ENCODE measurements around the gene OR8H2. TPM values are rescaled to one million over a fixed set of nuclear protein-coding genes. Genes with fewer than 3 reads are reported as not detected.
"Not testable (repeated sequence)": the region's sequence is repeated elsewhere in the genome, so short reads cannot be mapped to it uniquely, and the experiment has no call there.

The OR8H2 gene
- total and polyA plus RNA-seq, 2 experiments from 2014 or later, result not detected

- peak overlapping the region; percentile 78; the same call in 1 of the 2 replicates for H3K27ac ChIP-seq (ENCODE audit: low read depth)
- not testable (repeated sequence) for H2AFZ ChIP-seq; H3K27me3 ChIP-seq (ENCODE audit: insufficient read depth); H3K27ac Mint-ChIP-seq; H3K9me2 ChIP-seq (ENCODE audit: insufficient read depth); H4K20me1 ChIP-seq (replicated peaks; ENCODE audit: insufficient read depth); H3K4me3 Mint-ChIP-seq; H3K36me3 ChIP-seq (ENCODE audit: insufficient read depth); H3F3A ChIP-seq (replicated peaks; ENCODE audit: low read depth); H3K79me2 ChIP-seq (replicated peaks; ENCODE audit: insufficient read depth); H3K27me3 Mint-ChIP-seq (ENCODE audit: insufficient read depth, low read depth, poor library complexity)
- ATAC-seq (peak; percentile 29; the same call in 2 of the 3 replicates), DNase-seq (ENCODE audit: low spot score) (peak; percentile 42)
- H3K4me1 ChIP-seq (ENCODE audit: insufficient read depth), result peaks cover 36% of the 10 kb centered on the region
- Mint-ChIP-seq H3K36me3 (ENCODE audit: low read depth) (peaks cover 14% of the 10 kb centered on the region), H3K9me3 (peaks cover 15% of the 10 kb centered on the region), H3K4me1 (peaks cover 40% of the 10 kb centered on the region; the same call in 2 of the 3 replicates)
- peak overlapping the region; percentile 67 for H3K4me2 ChIP-seq
- peak overlapping the region; percentile 19; the same call in 1 of the 2 replicates for H3K4me3 ChIP-seq
Measured at GRCh38 chr11:56056366-56056765, 47.1 kb upstream of the OR8H2 start.

GRCh38 chr11:56057661-56058237 lies 45.7 kb upstream of the OR8H2 start:
- not testable (repeated sequence) for H3K27me3 ChIP-seq (ENCODE audit: insufficient read depth); H2AFZ ChIP-seq; ATAC-seq; H3K27me3 Mint-ChIP-seq (ENCODE audit: insufficient read depth, low read depth, poor library complexity); H3F3A ChIP-seq (replicated peaks; ENCODE audit: low read depth); H3K36me3 ChIP-seq (ENCODE audit: insufficient read depth); H3K79me2 ChIP-seq (replicated peaks; ENCODE audit: insufficient read depth); H4K20me1 ChIP-seq (replicated peaks; ENCODE audit: insufficient read depth); H3K9me2 ChIP-seq (ENCODE audit: insufficient read depth)
- Histone ChIP-seq H3K4me3 (peak overlapping the region; percentile 10; the same call in 1 of the 2 replicates), H3K27ac (ENCODE audit: low read depth) (peak overlapping the region; percentile 99), H3K4me1 (ENCODE audit: insufficient read depth) (peaks cover 41% of the 10 kb centered on the region), H3K4me2 (peak overlapping the region; percentile 67)
- Mint-ChIP-seq H3K36me3 (ENCODE audit: low read depth) (peaks cover 14% of the 10 kb centered on the region), H3K4me1 (peaks cover 40% of the 10 kb centered on the region; the same call in 2 of the 3 replicates), H3K4me3 (peak overlapping the region; percentile 10; the same call in 1 of the 3 replicates), H3K27ac (peak overlapping the region; percentile 64), H3K9me3 (peaks cover 15% of the 10 kb centered on the region)
- DNase-seq (ENCODE audit: low spot score), result peak; percentile 66
- peak; percentile 61; the same call in 1 of the 2 replicates for TF ChIP-seq NANOG (IDR thresholded peaks at IDR 0.05; ENCODE audit: borderline replicate concordance)
- peak; percentile 25; the same call in 1 of the 2 replicates for TF ChIP-seq ETS1 (IDR thresholded peaks at IDR 0.05)
- TF ChIP-seq CREB1 (CRISPR knock-in tag; IDR thresholded peaks at IDR 0.05; ENCODE audit: low read depth), result peak; percentile 30; the same call in 1 of the 2 replicates

GRCh38 chr11:56058260-56058780 lies 45.2 kb upstream of the OR8H2 start:
- Mint-ChIP-seq H3K4me1 (peaks cover 40% of the 10 kb centered on the region; the same call in 2 of the 3 replicates), H3K27ac (peak overlapping the region; percentile 78), H3K36me3 (ENCODE audit: low read depth) (peaks cover 14% of the 10 kb centered on the region), H3K9me3 (peaks cover 15% of the 10 kb centered on the region)
- H3F3A ChIP-seq (replicated peaks; ENCODE audit: low read depth); H3K4me3 Mint-ChIP-seq; H3K27me3 ChIP-seq (ENCODE audit: insufficient read depth); ATAC-seq; H3K27me3 Mint-ChIP-seq (ENCODE audit: insufficient read depth, low read depth, poor library complexity); H3K9me2 ChIP-seq (ENCODE audit: insufficient read depth); H3K36me3 ChIP-seq (ENCODE audit: insufficient read depth); H4K20me1 ChIP-seq (replicated peaks; ENCODE audit: insufficient read depth); H2AFZ ChIP-seq; H3K79me2 ChIP-seq (replicated peaks; ENCODE audit: insufficient read depth); DNase-seq (ENCODE audit: low spot score): not testable (repeated sequence)
- Histone ChIP-seq H3K27ac (ENCODE audit: low read depth) (peak overlapping the region; percentile 99), H3K4me1 (ENCODE audit: insufficient read depth) (peaks cover 41% of the 10 kb centered on the region), H3K4me3 (peak overlapping the region; percentile 10; the same call in 1 of the 2 replicates), H3K4me2 (peak overlapping the region; percentile 62)
